ENCODE measurements around the gene VPS8. TPM values are rescaled to one million over a fixed set of nuclear protein-coding genes. Genes with fewer than 3 reads are reported as not detected.

Gene VPS8
- total and polyA plus RNA-seq, 2 of the 8 experiments (the other 6 are each of a cell fraction or from before 2014, with no cell fraction given), result 13.0 to 41.0 TPM

GRCh38 chr3:184778426-184779332 is 33.3 kb upstream of the VPS8 start:
- Histone ChIP-seq H2BK5ac (ENCODE audit: low read depth, low read length) (no peak overlapping the region), H3K4ac (replicated peaks; ENCODE audit: insufficient read length, low read depth, low read length) (no peak overlapping the region), H4K5ac (ENCODE audit: insufficient read length, low read depth, low read length) (no peak overlapping the region), H3K23ac (ENCODE audit: insufficient read length) (no peak overlapping the region), H3K4me3 (ENCODE audit: extremely low read depth in 1 of 4, insufficient read depth in 2 of 4, low read depth in 3 of 4, low read length in 4 of 4) (no peak overlapping the region), H2BK120ac (replicated peaks; ENCODE audit: low read depth, low read length) (no peak overlapping the region), H3K4me2 (ENCODE audit: insufficient read depth in 1 of 2, low read depth in 2 of 2, low read length in 2 of 2) (no peak overlapping the region), H2BK20ac (ENCODE audit: low read length) (no peak overlapping the region), H3K79me1 (ENCODE audit: low read depth, low read length) (no peaks in the 10 kb centered on the region), H3K56ac (replicated peaks; ENCODE audit: insufficient read length, low read depth, low read length) (no peak overlapping the region), H4K8ac (ENCODE audit: extremely low read depth, insufficient read depth, low read length) (no peak overlapping the region), H3K18ac (ENCODE audit: extremely low read depth, low read length) (no peak overlapping the region), H2BK12ac (ENCODE audit: low read depth, low read length) (no peak overlapping the region), H3K27me3 (replicated peaks in 1 of 4; ENCODE audit: control insufficient read depth in 3 of 4, extremely low read depth in 1 of 4, insufficient read depth in 3 of 4, low read length in 3 of 4) (no peaks in the 10 kb centered on the region; a peak in 1 of 7 replicates), H2AFZ (ENCODE audit: low read length) (no peak overlapping the region), H2AK5ac (ENCODE audit: low read depth, low read length) (no peak overlapping the region), H3K36me3 (ENCODE audit: control insufficient read depth in 2 of 4, insufficient read depth in 4 of 4, low read length in 3 of 4) (no peaks in the 10 kb centered on the region), H3K23me2 (ENCODE audit: low read depth, low read length) (no peaks in the 10 kb centered on the region), H2BK15ac (ENCODE audit: low read length) (0 out of 2 replicates have a peak overlapping the region, but pooled peaks have one; percentile 51), H3K9ac (replicated peaks in 1 of 4; ENCODE audit: extremely low read depth in 1 of 4, low read depth in 3 of 4, low read length in 3 of 4) (no peak overlapping the region), H3K27ac (ENCODE audit: low read depth, low read length) (no peak overlapping the region), H3K14ac (ENCODE audit: insufficient read length) (no peak overlapping the region), H3K9me3 (ENCODE audit: insufficient read depth in 2 of 2, low read depth in 1 of 2, low read length in 1 of 2) (no peaks in the 10 kb centered on the region), H4K91ac (replicated peaks; ENCODE audit: insufficient read length, low read length) (no peak overlapping the region), H3K4me1 (replicated peaks in 1 of 4; ENCODE audit: control insufficient read depth in 3 of 4, insufficient read depth in 4 of 4, low read length in 3 of 4) (peaks cover 0 to 7% (median 3%) of the 10 kb centered on the region in 4 experiments; a peak in 3 of 7 replicates), H3K79me2 (ENCODE audit: control insufficient read depth in 1 of 2, insufficient read depth in 2 of 2, low read length in 2 of 2) (no peaks in the 10 kb centered on the region), H4K20me1 (replicated peaks in 1 of 2; ENCODE audit: control insufficient read depth in 1 of 2, insufficient read depth in 2 of 2, low read length in 2 of 2) (no peaks in the 10 kb centered on the region)
- ChIA-PET CTCF (ENCODE audit: partially characterized antibody) (interaction anchor here (0.6 to 7.3 kb wide), 68 partner anchors 8 to 424 kb away, joined by 3 to 56 read pairs (median 7); no protein-coding TSS in a partner anchor), POLR2A (ENCODE audit: partially characterized antibody) (interaction anchor here (1.3 to 1.4 kb wide), 3 partner anchors 217 to 252 kb away, joined by 3 to 4 read pairs (median 4); partner anchors contain the start of gene EPHB3)
- FAIRE-seq (no peak), DNase-seq (ENCODE audit: low read depth in 1 of 2, low spot score in 2 of 2) (no peak)
- WGBS, 2 experiments (ENCODE audit: extremely low coverage in 1 of 2, insufficient coverage in 1 of 2, insufficient read length in 1 of 2, insufficient replicate concordance in 2 of 2, low coverage in 1 of 2, low lambda C conversion rate in 2 of 2, missing lambda C conversion rate in 1 of 2), result 83% methylated on average over 26 of the region's 26 CpGs; no CpG with 5 or more reads in 1 of the 2 experiments
- TF ChIP-seq GABPA (IDR thresholded peaks at IDR 0.05; ENCODE audit: borderline replicate concordance, insufficient read depth, low read length) (no peak), TAF1 (IDR thresholded peaks at IDR 0.05; ENCODE audit: low read depth, low read length) (no peak), SP4 (IDR thresholded peaks at IDR 0.05; ENCODE audit: low read length) (no peak), ATF3 (IDR thresholded peaks at IDR 0.05; ENCODE audit: insufficient read depth, low read depth, low read length) (no peak), ATF2 (IDR thresholded peaks at IDR 0.05; ENCODE audit: low read length) (no peak), SUZ12 (IDR thresholded peaks at IDR 0.05; ENCODE audit: low read length) (no peak), POLR2AphosphoS5 (IDR thresholded peaks at IDR 0.05; ENCODE audit: low read depth, low read length) (no peak), KDM4A (IDR thresholded peaks at IDR 0.05; ENCODE audit: low read depth, low read length, severe bottlenecking) (no peak), NRF1 (IDR thresholded peaks at IDR 0.05; ENCODE audit: low read depth, low read length) (no peak)
